GOT3 (cell line): ENCODE data around the gene DPYSL3.
"Not testable (repeated sequence)": the region's sequence is repeated elsewhere in the genome, so short reads cannot be mapped to it uniquely, and the experiment has no call there.

Source experiments
- DNase-seq: peaks from one replicate; lab custom pipeline; 2025; ENCODE audit warnings: mixed read lengths; lab: John Stamatoyannopoulos, UW

Gene DPYSL3

GRCh38 chr5:147509710-147510651 lies at the start of gene DPYSL3:
Gene DPYSL3, minus strand, starts transcription at chr5:147510068. Its CDS starts 210 bp downstream, at chr5:147509858.
- peak; percentile 73 for DNase-seq

GRCh38 chr5:147558826-147559225 lies 49.0 kb upstream of the DPYSL3 start:
- DNase-seq = peak; percentile 11

GRCh38 chr5:147557876-147558745 lies 48.2 kb upstream of the DPYSL3 start:
- DNase-seq = no peak

GRCh38 chr5:147555176-147555575 lies 45.3 kb upstream of the DPYSL3 start:
- DNase-seq = no peak

GRCh38 chr5:147554261-147554817 lies 44.5 kb upstream of the DPYSL3 start:
- DNase-seq = no peak

- not testable (repeated sequence) for DNase-seq
Observed at GRCh38 chr5:147553817-147554216, 43.9 kb upstream of the DPYSL3 start.

- no peak for DNase-seq
Observed at GRCh38 chr5:147552897-147553296, 43.0 kb upstream of the DPYSL3 start.

- DNase-seq = no peak
Observed at GRCh38 chr5:147551677-147552076, 41.8 kb upstream of the DPYSL3 start.

- DNase-seq = no peak
Observed at GRCh38 chr5:147547730-147548129, 37.9 kb upstream of the DPYSL3 start.

- no peak for DNase-seq
Observed at GRCh38 chr5:147544556-147544955, 34.7 kb upstream of the DPYSL3 start.

GRCh38 chr5:147539053-147539452 lies 29.2 kb upstream of the DPYSL3 start:
- DNase-seq = peak; percentile 17

GRCh38 chr5:147538236-147538635 lies 28.4 kb upstream of the DPYSL3 start:
- no peak for DNase-seq

- no peak for DNase-seq
Observed at GRCh38 chr5:147534172-147534951, 24.5 kb upstream of the DPYSL3 start.

- no peak for DNase-seq
Observed at GRCh38 chr5:147532156-147532555, 22.3 kb upstream of the DPYSL3 start.

- no peak for DNase-seq
Observed at GRCh38 chr5:147530530-147531389, 20.9 kb upstream of the DPYSL3 start.

GRCh38 chr5:147523069-147523468 lies 13.2 kb upstream of the DPYSL3 start:
- DNase-seq = no peak

- DNase-seq = no peak
Observed at GRCh38 chr5:147522435-147522834, 12.6 kb upstream of the DPYSL3 start.

- DNase-seq = no peak
Observed at GRCh38 chr5:147520450-147520849, 10.6 kb upstream of the DPYSL3 start.

GRCh38 chr5:147519380-147519779 lies 9.5 kb upstream of the DPYSL3 start:
- DNase-seq = no peak

- no peak for DNase-seq
Observed at GRCh38 chr5:147517383-147517782, 7.5 kb upstream of the DPYSL3 start.

GRCh38 chr5:147515269-147515668 lies 5.4 kb upstream of the DPYSL3 start:
- DNase-seq = no peak
